SKM-1 treated with dmso at 0.1 percent for 144 hours (cell line): Measurements from ENCODE around the gene IP6K3.

Source experiments
- DNase-seq: peaks from one replicate; lab custom pipeline; 2025; ENCODE audit not compliant: unreplicated experiment; lab: John Stamatoyannopoulos, UW

IP6K3 gene

GRCh38 chr6:33693186-33694105 is 53.3 kb downstream of the IP6K3 start:
- no peak for DNase-seq

GRCh38 chr6:33692760-33693158 is 53.9 kb downstream of the IP6K3 start:
- no peak for DNase-seq

DNA sequence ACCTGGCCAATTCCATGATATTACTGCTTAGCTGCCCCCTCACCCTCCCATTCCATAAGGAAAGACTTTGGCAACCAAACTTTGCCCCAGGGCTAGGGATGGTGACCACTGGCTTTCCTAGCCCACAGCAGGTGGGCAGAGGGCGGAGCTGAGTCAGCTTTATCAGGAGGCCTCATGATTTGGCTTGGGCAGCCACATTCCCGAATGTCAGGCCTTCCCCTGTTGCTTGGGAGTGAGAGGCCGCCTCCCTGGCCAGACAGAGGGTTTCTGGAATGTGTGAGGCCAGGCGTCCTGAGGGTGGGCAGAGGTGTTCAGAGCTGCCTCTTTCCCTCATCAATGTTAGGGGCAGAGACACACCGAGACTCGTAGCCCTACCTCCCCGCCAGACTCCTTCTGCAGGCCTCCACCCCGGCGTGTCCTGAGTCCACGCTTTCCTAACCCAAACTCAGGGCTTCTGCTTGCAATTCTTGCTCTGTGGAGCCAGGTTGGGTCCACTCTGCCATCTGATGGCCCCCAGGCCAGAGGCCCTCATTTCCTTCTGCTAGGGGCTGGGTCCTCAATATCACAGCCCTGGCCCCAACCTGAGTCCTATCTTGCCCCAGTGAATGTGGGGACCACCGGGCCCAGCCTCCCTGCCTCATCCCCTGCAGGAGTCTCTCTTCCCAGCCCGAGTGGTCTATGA is 54.5 kb downstream of the IP6K3 start:
- no peak for DNase-seq

- no peak for DNase-seq
These were observed 55.1 kb downstream of the IP6K3 start for GRCh38 chr6:33691456-33692077.

GRCh38 chr6:33690766-33691165 is 55.9 kb downstream of the IP6K3 start:
- DNase-seq = no peak

DNA sequence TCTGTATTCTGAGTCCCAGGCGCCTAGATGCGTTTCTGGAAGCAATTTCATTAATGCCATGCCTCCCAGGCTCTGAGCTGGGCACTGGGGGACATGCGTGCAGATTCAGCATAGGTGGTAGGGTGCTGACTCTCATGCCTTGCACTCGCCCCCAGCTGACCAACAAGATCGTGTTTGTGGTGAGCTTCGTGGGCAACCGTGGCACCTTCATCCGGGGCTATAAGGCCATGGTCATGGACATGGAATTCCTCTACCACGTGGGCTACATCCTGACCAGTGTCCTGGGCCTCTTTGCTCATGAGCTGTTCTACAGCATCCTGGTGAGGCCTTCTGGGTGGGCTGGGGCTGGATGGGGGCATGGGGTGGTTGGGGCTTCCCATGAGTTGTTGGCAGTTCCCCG is 56.8 kb downstream of the IP6K3 start:
- no peak for DNase-seq

GRCh38 chr6:33689148-33689494 is 57.6 kb downstream of the IP6K3 start:
- DNase-seq = no peak

DNA sequence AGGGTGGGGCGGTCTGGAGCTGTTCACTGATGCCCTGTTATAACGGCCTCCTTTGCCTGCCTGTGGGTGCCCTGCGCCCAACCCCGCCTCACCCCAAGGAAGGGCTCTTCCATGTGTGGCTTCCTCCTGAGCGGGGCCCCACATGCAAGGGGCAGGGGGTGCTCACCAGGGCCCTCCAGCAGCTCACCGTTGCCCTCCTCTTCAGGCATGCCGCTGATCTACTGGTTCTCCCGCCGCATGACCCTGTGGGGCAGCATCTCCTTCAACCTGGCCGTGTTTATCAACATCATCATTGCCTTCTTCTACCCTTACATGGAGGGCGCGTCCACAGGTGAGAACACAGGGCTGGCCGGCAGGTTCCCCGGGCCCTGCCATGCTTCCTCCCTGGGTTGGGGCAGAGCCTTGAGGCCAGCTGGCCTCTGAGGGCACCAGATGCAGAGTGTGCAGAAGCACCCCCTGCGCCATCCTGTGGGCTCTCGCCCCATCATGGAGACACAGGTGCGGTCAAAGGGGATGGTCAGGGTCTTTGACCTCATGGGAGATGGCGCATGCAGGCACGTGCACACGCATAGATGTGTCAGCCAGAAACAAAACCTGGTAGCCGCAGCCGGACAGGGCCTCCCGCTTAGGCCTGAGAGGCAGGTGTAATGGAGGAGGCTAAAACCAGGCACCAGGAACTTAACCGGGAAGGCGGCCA is 58.1 kb downstream of the IP6K3 start:
- no peak for DNase-seq

- DNase-seq = no peak
These were observed 58.7 kb downstream of the IP6K3 start for GRCh38 chr6:33688006-33688405.

DNA sequence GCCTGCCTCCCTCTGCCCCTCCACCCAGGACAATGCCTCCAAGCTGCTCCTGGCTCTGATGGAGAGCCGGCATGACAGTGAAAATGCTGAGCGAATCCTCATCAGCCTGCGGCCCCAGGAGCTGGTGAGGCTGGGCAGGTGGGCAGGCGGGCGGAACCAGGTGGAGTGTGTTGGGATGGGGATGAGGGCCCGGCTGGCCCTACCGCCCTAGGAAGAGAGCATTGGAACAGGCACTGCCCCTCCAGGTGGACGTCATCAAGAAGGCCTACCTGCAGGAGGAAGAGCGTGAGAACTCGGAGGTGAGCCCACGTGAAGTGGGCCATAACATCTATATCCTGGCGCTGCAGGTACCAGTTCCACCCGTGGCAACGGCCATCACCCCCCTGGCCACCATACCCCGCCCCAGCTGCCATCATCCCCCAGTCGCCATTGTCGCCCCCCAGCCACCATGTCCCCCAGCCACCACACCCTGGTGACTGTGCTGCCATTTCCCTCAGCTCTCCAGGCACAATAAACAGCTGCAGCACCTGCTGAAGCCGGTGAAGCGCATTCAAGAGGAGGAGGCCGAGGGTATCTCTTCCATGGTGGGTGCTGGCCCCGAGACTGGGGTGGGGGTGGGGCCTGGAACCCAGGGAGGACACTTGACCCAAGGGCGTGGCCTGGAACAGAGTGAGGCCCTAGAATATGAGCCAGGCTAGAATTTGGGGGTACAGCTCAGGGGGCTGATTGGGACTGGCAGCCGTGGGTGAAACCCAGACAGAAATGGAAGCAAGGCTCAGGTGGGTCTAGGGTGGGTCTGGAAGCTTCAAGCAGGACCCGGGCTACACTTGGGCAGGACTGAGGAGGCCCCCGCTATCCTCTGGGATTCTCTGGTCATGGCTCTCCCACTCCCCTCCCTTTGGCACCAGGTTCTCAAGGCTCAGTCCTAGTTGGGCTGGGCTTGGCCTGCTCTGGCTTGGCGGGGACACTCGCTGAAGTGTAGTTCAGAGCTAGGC is 59.4 kb downstream of the IP6K3 start:
- DNase-seq = no peak

- no peak for DNase-seq
These were observed 60.3 kb downstream of the IP6K3 start for GRCh38 chr6:33686225-33686924.

GRCh38 chr6:33685411-33686224 is 61.1 kb downstream of the IP6K3 start:
- no peak for DNase-seq

DNA sequence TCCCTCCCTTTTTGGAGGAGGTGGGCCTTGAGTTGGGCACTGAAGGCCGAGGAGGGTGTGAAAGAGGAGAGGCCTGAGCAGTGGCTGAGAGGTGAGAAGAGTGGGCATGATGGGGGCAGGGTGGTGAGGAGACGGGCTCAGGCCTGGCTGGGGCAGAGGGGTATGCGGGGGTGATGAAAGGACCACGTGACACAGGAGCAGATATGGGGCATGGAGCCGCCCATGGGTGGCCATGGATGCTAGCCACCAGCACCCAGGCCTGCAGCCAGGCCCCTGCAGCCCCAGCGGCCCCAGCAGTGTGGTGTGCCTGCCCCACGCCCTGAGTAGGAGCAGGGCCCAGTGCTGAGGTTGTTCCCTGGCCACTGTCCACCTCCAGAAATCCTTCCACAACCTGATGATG is 61.7 kb downstream of the IP6K3 start:
- DNase-seq = no peak

GRCh38 chr6:33684428-33684896 is 62.2 kb downstream of the IP6K3 start:
- no peak for DNase-seq

- DNase-seq = no peak
These were observed 62.9 kb downstream of the IP6K3 start for GRCh38 chr6:33683576-33684427.

- DNase-seq = no peak
These were observed 63.6 kb downstream of the IP6K3 start for GRCh38 chr6:33683051-33683571.

DNA sequence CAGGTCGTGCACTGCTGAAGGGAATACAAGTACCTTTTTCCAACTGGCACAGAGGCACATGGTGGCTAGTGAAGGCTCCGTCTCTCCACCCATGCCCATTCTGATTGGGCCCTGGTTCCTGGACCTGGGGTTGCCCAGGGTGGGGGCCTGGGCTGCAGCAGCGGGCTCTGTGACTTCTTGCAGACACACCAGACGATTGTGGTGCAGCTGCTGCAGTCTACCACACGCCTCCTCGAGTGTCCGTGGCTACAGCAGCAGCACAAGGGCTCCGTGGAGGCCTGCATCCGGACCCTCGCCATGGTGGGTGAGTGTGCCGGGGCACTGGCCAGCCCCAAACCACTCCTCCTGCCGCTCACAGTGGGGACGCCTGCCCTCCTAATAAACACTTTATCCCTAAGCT is 64.4 kb downstream of the IP6K3 start:
- no peak for DNase-seq
